OCI-LY1 (cell line): ENCODE results near the gene SMIM41.

Experiments used
- CTCF ChIP-seq: fragments of 200-600 bp; sonication (generic), shearing (Covaris generic); IDR thresholded peaks from 2 replicates; pipeline ENCODE4 v1.5.1; 2017; ENCODE audit warnings: mild to moderate bottlenecking, antibody characterized with exemption, low read length, moderate library complexity, mixed read lengths
- EZH2 ChIP-seq: fragments of 200-600 bp; sonication (generic), shearing (Covaris generic); IDR thresholded peaks from 2 replicates; pipeline ENCODE4 v1.8.0; 2017; ENCODE audit warnings: borderline replicate concordance, mixed run types, mild to moderate bottlenecking, antibody characterized with exemption, low read length, moderate library complexity, mixed read lengths

- TF ChIP-seq CTCF (peak; percentile 42), EZH2 (no peak)
These were observed 8.7 kb downstream of the SMIM41 start for GRCh38 chr12:52087961-52088820.
